PC-3 (cell line): Measurements from ENCODE around the gene PTPRD. TPM values are rescaled to one million over a fixed set of nuclear protein-coding genes. Genes with fewer than 3 reads are reported as not detected.

Experiments used
- ATAC-seq: fragments of 200-7000 bp; cut with Tn5 transposase; 2 replicates; pipeline ENCODE4 v1.9.1; 2020; ENCODE audit warnings: mild to moderate bottlenecking, moderate library complexity
- BruUV-seq: library from RNA; stranded (reverse); fragments of 400-500 nt; replicated peaks from 2 replicates; lab custom pipeline; 2021; lab: Mats Ljungman, UMichigan
- CTCF ChIA-PET: fragments of 300-600 bp; sonication (Branson Sonifier 250); formaldehyde crosslinking; loops from one replicate; lab custom pipeline; 2022; ENCODE audit warnings: antibody characterized with exemption; lab: Charles Lee
- POLR2A ChIA-PET: fragments of 300-600 bp; sonication (Branson Sonifier 250); formaldehyde crosslinking; loops from one replicate; lab custom pipeline; 2022; ENCODE audit warnings: antibody characterized with exemption; ENCODE audit not compliant: unreplicated experiment; lab: Charles Lee
- DNase-seq: peaks from one replicate; pipeline ENCODE4 v3.0.0-alpha.2; 2015
- H2AFZ ChIP-seq: fragments of 300-600 bp; sonication (generic); 2 replicates; pipeline ENCODE4 v1.6.0; 2016; ENCODE audit warnings: antibody characterized with exemption, low read length
- H3F3A ChIP-seq: fragments of 300-600 bp; sonication (generic); one replicate; pipeline ENCODE4 v1.6.0; 2017; ENCODE audit warnings: antibody characterized with exemption, low read length, control low read depth, mild to moderate bottlenecking; ENCODE audit not compliant: unreplicated experiment
- H3K27ac ChIP-seq: fragments of 300-600 bp; sonication (generic); 2 replicates; pipeline ENCODE4 v1.5.1; 2016; ENCODE audit warnings: mild to moderate bottlenecking, low read length
- H3K27me3 ChIP-seq: fragments of 300-600 bp; sonication (generic); 2 replicates; pipeline ENCODE4 v1.6.1; 2016; ENCODE audit warnings: low read length, mixed read lengths
- H3K36me3 ChIP-seq: fragments of 300-600 bp; sonication (generic); 2 replicates; pipeline ENCODE4 v1.6.1; 2016; ENCODE audit warnings: low read depth, mixed run types, low read length, mixed read lengths
- H3K4me1 ChIP-seq: fragments of 300-600 bp; sonication (generic); 2 replicates; pipeline ENCODE4 v1.5.1; 2016; ENCODE audit warnings: low read length; ENCODE audit not compliant: insufficient read depth
- H3K4me2 ChIP-seq: fragments of 300-600 bp; sonication (generic); 2 replicates; pipeline ENCODE4 v1.6.0; 2016; ENCODE audit warnings: low read length
- H3K4me3 ChIP-seq: fragments of 300-600 bp; sonication (generic); 2 replicates; pipeline ENCODE4 v1.5.1; 2016; ENCODE audit warnings: mild to moderate bottlenecking, low read length, mixed read lengths
- H3K79me2 ChIP-seq: fragments of 300-600 bp; sonication (generic); 2 replicates; pipeline ENCODE4 v1.6.1; 2017; ENCODE audit warnings: low read length, mixed read lengths
- H3K9ac ChIP-seq: fragments of 300-600 bp; sonication (generic); 2 replicates; pipeline ENCODE4 v1.6.0; 2016; ENCODE audit warnings: mild to moderate bottlenecking, low read length
- H3K9me2 ChIP-seq: fragments of 300-600 bp; sonication (generic); replicated peaks from 2 replicates; pipeline ENCODE4 v1.6.1; 2016; ENCODE audit warnings: mixed run types, low read length, mixed read lengths
- H3K9me3 ChIP-seq: fragments of 300-600 bp; sonication (generic); 2 replicates; pipeline ENCODE4 v1.6.1; 2016; ENCODE audit warnings: low read length, mixed read lengths
- H4K20me1 ChIP-seq: fragments of 300-600 bp; sonication (generic); 2 replicates; pipeline ENCODE4 v1.6.1; 2016; ENCODE audit warnings: low read length, mixed read lengths
- CTCF ChIP-seq: fragments of 300-600 bp; sonication (generic); conservative IDR thresholded peaks from 2 replicates; pipeline ENCODE4 v1.5.1; 2017; ENCODE audit warnings: antibody characterized with exemption, low read depth, mild to moderate bottlenecking, low read length
- EZH2 ChIP-seq: fragments of 300-600 bp; sonication (generic); IDR thresholded peaks from one replicate; pipeline ENCODE4 v1.6.1; 2017; ENCODE audit warnings: antibody characterized with exemption, mild to moderate bottlenecking, low read length; ENCODE audit not compliant: unreplicated experiment
- EZH2phosphoT487 ChIP-seq: fragments of 300-600 bp; sonication (generic); IDR thresholded peaks from 2 replicates; pipeline ENCODE4 v1.6.1; 2018; ENCODE audit warnings: mild to moderate bottlenecking, antibody characterized with exemption, low read length, borderline replicate concordance
- intact Hi-C: fragments of 100-400 bp; cut with micrococcal nuclease; formaldehyde crosslinking; loops from 2 replicates; pipeline ENCODE4 v1.9.0; 2023
- total RNA-seq: library from RNA; depleted of rRNA; stranded (reverse); fragments of >200 nt; gene quantifications from 2 replicates; pipeline ENCODE4 v1.2.3, GENCODE V29; 2014

Gene PTPRD
- total RNA-seq, 1 experiment from 2014 or later, result not detected

- intact Hi-C loops, result no loop called here
- H3K9me2 ChIP-seq, result no peaks in the 10 kb centered on the region
- no TSS peak for BruUV-seq
- no peaks in the 10 kb centered on the region for H3K4me1 ChIP-seq
- H3K9me3 ChIP-seq, result no peaks in the 10 kb centered on the region
- CTCF ChIA-PET, result no interaction called here
- no peak for DNase-seq
- H3K79me2 ChIP-seq, result no peaks in the 10 kb centered on the region
- no peak overlapping the region for H3K9ac ChIP-seq
- TF ChIP-seq EZH2 (no peak), CTCF (no peak), EZH2phosphoT487 (no peak)
- H4K20me1 ChIP-seq, result no peaks in the 10 kb centered on the region
- no peak overlapping the region for H2AFZ ChIP-seq
- no peaks in the 10 kb centered on the region for H3F3A ChIP-seq
- H3K27me3 ChIP-seq, result no peaks in the 10 kb centered on the region
- no peak overlapping the region for H3K27ac ChIP-seq
- H3K36me3 ChIP-seq, result no peaks in the 10 kb centered on the region
- no peak overlapping the region for H3K4me2 ChIP-seq
- H3K4me3 ChIP-seq, result no peak overlapping the region
- no peak for ATAC-seq
- POLR2A ChIA-PET, result no interaction called here
Observed at GRCh38 chr9:8732367-8733075, 1880.3 kb downstream of the PTPRD start.

GRCh38 chr9:8730618-8731017 lies 1882.2 kb downstream of the PTPRD start:
- H3K27ac ChIP-seq, result no peak overlapping the region

More at GRCh38 chr9:8730618-8731017, 1882.2 kb downstream of the PTPRD start:
- TF ChIP-seq EZH2 (no peak), CTCF (no peak), EZH2phosphoT487 (no peak)
- Histone ChIP-seq H2AFZ (no peak overlapping the region), H3K36me3 (no peaks in the 10 kb centered on the region), H3K9me3 (no peaks in the 10 kb centered on the region), H3K9ac (no peak overlapping the region), H3F3A (no peaks in the 10 kb centered on the region), H3K9me2 (no peaks in the 10 kb centered on the region), H3K4me2 (no peak overlapping the region), H3K4me3 (no peak overlapping the region), H4K20me1 (no peaks in the 10 kb centered on the region), H3K79me2 (no peaks in the 10 kb centered on the region), H3K27me3 (no peaks in the 10 kb centered on the region), H3K4me1 (no peaks in the 10 kb centered on the region)
- POLR2A ChIA-PET, result no interaction called here
- DNase-seq (no peak), ATAC-seq (no peak)
- intact Hi-C loops, result no loop called here
- BruUV-seq, result no TSS peak
- CTCF ChIA-PET, result no interaction called here
